Measurements from ENCODE around the gene COL5A3. TPM values are rescaled to one million over a fixed set of nuclear protein-coding genes. Genes with fewer than 3 reads are reported as not detected.
"Not testable (repeated sequence)": the region's sequence is repeated elsewhere in the genome, so short reads cannot be mapped to it uniquely, and the experiment has no call there.

The COL5A3 gene
- polyA plus RNA-seq, 1 donor = 67.4 TPM

DNA sequence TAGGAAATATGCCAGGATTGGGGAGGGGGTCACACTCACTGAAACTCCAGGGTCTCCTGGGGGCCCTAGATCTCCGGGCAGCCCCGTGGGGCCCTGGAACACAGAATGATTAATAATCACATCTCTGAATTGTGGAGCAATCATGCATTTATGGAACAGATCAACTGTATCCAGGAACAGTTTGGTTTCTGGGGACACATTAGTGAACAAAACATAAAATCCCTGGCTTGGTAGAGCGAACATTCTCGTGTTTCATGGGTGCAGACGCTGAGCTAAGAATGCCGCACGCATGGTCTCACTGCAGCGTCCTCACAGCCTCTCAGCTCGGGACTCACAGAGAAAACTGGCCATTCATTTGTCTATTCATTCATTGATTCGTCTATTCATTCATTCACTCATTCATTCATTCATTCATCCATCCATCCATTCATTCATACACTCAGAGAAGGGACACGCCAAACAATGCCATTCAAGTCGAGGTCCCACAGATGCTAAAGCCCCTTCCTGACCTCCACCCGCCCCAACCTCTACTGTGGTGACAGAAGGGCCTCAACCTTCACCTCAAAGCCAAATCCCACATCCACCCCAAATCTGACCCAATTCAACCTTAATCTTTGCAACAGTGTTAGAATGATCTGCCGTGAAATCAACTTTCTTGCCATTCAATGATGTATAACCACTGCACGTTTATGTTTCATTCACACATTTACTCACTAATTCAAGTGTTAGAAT lies 39.0 kb downstream of the COL5A3 start:
- DNase-seq (ENCODE audit: low read depth) = peak; percentile 19

DNA sequence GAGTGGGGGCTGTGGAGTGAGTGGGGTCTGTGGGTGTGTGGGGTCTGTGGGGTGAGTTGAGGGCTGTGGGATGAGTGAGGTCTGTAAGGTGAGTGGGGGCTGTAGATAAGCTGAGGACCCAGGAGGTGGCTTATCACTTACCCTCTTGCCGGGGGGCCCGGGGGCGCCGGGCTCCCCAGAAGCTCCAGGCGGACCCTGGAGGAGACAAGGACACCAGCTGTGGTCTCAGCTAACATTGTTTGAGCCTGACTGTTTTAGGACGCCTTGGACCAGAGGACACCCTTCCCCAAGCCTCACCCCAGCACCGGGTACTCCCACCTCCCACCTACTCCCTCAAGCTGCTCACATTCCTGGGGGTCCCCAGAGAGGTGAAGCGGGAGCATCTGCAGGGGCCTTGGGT lies 39.8 kb downstream of the COL5A3 start:
- DNase-seq (ENCODE audit: low read depth) = no peak

DNA sequence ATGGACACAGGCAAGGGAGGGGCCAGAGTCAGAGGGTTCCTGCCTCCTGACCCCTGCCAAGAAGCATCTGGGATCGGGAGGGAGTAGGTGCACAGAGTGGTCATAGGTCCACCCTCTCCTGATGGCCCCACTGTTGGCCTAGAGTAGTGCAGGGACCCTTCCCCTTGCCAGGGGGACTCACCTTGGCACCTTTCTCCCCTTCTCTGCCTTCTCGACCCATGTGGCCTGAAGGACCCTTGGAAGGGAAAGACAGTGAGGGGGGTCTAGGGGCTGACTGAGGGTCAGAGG lies 40.7 kb downstream of the COL5A3 start:
- DNase-seq (ENCODE audit: low read depth) = no peak

DNA sequence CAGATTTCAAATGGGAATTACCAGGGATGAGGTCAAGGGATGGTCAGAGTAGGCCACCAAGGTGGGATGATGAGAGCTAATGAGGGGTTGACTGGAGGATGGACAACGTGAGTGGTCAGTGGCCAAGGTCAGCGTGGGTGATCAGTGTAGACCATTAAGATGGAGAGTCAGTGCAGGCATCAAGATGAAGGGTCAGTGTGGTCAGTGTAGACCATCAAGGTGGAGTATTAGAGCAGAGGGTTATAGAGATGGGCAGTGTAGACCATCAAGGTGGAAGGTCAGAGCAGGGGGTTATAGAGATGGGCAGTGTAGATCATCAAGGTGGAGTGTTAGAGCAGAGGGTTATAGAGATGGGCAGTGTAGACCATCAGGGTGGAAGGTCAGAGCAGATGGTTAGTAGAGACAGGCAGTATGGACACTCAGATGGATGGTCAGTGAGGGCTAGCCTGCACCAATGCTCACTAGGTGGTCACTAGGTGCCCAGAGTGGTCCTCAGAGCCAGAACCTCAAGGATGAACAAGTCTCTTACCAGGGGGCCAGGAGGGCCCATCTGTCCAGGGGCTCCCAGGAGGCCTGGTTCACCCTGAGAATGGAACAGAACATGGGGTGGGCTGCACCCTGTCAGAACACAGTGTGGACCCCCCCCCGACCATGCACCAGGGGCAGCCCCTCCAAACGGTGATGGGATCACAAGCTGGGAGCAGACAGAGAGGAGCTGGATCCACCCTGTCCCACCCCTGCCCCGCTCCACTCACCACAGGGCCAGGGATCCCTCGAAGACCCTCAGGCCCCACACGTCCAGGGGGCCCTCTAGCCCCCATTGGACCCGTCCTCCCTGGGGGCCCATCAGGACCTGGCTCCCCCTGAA lies 41.2 kb downstream of the COL5A3 start:
- no peak for DNase-seq (ENCODE audit: low read depth)

DNA sequence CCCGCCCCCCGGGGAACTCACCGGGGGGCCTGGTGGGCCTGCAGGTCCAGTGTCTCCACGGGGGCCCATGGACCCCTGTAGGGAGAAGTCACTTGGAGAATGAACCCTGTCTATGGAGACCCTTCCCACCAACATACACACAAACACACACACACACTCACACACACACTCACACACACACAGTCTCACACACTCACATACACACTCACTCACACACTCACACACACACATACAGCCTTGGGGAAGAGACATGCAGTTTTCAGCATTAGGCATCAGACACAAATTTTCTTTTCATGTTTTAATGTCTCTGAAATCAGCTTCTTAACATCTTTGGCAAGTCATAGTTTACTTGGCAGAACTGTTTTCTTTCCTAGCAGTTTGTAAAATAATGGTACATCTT lies 43.0 kb downstream of the COL5A3 start:
- DNase-seq (ENCODE audit: low read depth) = no peak

DNA sequence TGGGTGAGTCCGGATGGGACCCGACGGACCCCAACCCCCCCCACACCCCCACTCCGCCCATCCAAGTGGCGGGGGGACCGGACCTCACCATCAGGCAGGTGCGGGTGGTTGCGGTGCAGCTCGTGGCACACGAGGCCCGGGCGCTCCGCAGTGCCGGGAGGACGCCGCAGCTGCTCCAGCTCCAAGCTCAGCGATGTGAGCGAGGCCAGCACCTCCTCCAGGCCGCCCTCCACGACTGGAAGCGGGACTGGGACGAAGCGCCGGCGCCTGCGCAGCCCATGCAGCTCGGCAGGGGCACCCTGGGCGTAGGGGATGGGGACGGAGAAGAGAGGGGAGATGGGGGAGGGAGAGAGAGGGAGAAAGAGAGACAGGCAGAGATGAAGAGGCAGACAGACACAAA lies 43.9 kb downstream of the COL5A3 start:
- no peak for DNase-seq (ENCODE audit: low read depth)

DNA sequence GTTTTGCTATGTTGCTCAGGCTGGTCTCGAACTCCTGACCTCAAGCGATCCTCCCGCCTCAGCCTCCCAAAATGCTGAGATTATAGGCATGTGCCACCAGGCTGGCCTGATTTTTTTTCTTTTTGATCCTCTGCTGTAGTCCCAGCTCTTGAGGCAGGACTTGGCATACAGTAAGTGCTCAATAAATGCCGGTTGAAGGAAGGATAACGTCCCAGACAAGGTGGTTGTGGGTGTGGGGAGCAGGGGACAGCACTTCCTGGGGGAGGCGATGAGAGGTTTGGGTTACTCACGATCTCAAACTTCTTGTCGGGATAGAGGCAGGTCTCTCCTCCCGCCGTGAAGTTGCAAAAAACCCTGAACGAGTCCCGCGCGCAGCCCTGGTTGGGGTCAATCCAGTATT lies 44.3 kb downstream of the COL5A3 start:
- no peak for DNase-seq (ENCODE audit: low read depth)

DNA sequence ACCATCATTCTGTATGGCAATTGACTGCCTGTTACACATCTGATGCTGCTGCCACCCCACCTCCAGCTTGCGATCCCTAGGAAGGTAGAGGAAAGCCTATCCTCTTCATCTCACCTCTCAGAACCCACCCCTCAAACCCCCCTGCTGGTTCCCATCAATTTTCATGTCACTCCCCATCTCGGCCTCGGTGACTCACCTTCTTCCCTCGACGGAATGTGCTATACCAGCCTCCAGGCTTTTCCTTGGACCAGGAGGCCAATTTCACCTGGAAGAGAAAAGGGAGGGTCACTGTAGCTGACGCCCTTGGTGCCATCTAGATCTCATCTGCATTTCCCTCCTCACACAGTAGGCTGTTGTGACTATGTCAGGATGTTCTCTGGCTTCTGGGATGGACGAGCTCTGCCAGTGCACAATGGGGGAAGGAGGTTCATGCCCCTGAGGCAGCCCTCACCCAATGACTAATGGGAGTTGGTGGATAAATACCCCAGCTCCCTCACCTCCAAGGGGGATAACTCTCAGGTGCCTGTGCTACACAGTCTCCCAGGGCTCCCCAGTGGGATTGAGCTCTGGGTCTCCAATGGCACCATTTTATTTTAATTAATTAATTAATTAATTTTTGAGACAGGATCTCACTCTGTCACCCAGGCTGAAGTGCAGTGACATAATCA lies 47.5 kb downstream of the COL5A3 start:
- DNase-seq (ENCODE audit: low read depth) = no peak

DNA sequence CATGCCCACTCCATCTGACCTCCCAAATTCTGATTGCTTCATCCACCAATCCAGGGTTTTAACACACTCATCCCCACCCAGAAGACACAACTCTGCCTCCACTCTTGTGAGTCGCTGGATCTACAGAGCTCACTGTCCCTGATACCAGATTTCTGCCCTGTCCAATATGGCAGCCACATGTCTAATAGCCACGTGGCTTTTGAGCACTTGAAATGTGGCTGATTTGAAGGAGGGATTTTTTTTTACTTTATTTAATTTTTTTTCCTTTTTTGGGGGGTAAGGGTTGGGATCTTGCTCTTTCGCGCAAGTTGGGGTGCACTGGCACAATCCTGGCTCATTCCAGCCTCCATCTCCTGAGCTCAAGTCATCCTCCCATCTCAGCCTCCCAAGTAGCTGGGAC lies 49.2 kb downstream of the COL5A3 start:
- DNase-seq (ENCODE audit: low read depth) = no peak

DNA sequence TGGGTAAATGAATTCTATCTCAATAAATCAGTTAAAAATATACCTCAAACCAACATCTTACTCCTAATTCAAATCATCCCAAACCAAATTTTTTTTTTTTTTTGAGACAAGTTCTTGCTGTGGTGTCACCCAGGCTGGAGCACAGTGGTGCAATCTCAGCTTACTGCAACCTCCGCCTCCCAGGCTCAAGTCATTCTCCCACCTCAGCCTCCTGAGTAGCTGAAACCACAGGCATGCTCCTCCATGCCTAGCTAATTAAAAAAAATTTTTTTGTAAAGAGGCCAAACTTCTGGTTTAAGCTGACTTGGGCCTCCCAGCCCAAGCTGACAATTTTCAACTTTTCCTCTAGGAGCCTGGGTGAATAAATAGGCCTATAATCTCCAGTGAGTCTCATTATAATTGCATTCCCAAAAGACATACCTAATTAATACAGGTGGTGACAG lies 51.9 kb downstream of the COL5A3 start:
- DNase-seq (ENCODE audit: low read depth) = no peak

DNA sequence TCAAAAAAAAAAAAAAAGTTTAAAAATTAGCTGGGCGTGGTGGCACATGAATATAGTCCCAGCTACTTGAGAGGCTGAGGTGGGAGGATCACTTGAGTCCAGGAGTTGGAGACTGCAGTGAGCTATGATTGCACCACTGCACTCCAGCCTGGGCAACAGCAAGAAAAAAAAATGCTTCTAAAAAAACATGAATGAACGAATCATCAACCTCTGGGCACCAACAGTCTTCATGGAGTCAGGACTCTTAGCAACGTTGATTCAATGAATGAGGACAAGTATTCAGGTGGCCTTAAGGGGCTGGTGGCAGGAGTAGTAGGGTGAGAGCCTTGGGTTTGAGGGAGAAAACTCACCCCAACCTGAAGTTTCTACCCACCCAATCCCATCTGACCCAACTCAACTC lies 53.3 kb downstream of the COL5A3 start:
- no peak for DNase-seq (ENCODE audit: low read depth)

DNA sequence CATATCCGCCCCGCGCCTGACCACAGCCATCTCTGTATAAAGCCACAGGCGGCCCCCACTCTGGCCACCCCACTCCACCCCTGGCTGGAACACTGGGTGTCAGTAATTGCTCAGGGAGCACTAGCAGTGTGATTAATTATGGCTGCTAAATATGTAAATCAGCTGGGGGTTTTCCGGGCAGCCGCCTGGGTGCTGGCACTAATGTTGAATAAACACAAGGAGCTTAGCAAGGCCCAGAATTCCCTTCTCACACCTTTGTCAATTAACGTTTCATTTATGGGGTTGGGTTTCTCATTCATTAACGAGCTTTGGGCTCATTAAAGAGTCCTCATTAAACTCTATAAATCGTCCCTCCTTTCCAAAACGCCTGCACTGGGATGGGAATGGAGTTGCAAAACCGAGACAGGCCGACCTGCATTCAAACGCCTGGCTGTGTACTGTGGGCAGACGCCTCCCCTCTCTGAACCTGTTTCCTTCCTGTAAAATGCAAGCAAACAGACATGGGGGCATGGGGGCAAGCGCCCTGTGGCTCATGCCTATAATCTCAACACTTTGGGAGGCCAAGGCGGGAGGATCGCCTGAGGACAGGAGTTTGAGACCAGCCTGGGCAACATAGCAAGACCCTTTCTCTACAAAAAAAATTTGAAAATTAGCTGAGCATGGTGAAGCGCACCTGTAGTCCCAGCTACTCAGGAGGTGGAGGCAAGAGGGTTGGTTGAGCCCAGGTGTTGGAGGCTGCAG lies 56.3 kb downstream of the COL5A3 start:
- no peak for DNase-seq (ENCODE audit: low read depth)

DNA sequence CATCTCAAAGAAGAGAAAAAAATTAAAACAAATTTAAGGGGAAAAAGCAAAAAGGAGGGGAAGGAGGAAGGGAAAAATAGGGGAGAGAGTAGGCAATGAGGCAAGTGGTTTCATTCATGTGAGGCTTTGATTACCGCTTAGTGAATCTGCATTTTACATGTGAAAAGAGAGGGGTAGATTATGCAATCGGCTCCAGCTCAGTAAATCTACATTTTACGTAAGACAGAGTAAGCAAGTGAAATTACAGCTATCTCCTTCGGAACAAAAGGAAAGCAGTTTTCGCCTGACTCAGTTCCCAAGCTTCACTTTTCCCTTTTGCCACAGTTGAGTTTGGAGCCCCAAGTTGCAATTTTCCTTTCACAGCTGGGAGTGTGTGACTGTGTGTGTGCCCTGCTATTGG lies 58.0 kb downstream of the COL5A3 start:
- no peak for DNase-seq (ENCODE audit: low read depth)

DNA sequence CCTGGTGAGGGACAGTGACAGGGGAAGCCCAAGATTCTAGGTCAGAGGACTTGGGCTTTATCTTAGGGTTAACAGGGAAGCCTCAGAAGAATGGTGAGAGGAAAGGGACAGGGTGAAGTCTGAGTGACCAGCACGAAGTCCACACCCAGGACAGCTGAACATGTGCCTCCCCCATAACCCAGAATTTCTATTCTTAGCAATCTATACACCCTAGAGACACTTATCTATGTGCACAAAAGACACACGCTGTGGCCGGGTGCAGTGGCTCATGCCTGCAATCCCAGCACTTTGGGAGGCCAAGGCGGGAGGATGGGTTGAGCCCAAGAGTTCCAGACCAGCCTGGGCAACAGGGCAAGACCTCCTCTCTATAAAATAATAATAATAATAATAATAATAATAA lies 62.9 kb downstream of the COL5A3 start:
- DNase-seq (ENCODE audit: low read depth) = no peak

DNA sequence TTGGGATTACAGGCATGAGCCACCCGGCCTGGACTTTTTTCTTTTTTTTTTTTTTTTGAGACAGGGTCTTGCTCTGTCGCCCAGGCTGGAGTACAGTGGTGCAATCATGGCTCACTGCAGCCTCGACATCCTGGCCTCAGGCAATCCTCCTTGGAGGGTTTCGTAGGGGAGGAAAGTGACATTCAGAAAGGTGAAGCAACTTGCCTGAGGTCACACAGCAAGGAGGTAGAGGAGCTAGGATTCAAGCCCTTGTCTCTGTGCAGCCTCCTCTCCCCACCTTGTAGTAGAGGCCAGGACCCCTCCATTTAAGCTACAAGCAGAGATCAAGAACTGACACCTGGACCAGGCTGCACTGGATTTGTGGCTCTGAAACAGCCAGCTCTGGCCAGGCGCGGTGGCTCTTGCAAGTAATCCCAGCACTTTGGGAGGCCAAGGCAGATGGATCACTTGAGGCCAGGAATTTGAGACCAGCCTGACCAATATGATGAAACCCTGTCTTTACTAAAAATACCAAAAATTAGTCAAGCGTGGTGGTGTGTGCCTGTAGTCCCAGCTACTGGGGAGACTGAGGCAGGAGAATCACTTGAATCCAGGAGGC lies 63.7 kb downstream of the COL5A3 start:
- not testable (repeated sequence) for DNase-seq (ENCODE audit: low read depth)

DNA sequence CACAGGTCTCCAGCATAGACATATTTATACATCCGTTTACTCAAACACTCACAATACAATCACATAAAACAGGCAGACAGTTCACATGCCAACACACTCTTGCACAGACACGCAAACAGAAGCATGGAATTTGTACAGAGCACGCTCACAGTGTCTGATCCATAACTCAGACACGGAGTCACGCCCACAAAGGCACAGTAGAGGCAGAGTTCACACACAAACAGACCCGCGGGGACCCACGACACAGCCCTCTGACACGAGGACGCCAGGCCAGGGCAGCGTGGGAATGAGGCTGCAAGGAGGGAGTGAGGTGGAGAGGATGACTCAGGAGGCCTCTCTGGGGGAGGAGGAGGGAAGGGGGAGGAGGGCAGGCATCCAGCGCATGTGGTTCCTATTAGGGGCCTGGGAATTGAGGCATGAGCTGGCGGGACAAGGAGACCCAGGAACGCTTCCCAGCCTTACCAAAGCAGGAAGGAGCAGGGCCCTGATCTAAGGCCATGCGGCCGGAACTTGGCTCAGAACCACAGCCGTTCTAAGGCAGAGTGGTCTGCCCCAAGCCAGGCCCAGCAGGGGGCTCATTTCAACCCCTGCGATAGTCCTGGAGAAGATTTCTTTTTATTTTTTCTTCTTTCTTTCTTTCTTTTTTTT lies 64.9 kb downstream of the COL5A3 start:
- peak; percentile 90 for DNase-seq (ENCODE audit: low read depth)

DNA sequence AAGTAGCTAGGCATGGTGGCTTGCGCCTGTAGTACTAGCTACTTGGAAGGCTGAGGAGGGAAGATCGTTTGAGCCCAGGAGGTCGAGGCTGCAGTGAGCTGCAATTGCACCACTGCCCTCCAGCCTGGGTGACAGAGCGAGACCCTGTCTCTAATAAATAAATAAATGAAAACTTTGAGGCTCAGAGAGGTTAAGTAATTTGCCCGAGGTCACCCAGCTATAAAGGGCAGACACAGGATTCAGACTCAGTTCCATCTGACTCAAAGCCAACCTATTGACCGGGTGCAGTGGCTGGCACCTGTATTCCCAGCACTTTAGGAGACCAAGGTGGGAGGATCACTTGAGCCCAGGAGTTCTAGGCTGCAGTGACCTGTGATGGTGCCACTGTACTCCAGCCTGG lies 66.6 kb downstream of the COL5A3 start:
- no peak for DNase-seq (ENCODE audit: low read depth)

DNA sequence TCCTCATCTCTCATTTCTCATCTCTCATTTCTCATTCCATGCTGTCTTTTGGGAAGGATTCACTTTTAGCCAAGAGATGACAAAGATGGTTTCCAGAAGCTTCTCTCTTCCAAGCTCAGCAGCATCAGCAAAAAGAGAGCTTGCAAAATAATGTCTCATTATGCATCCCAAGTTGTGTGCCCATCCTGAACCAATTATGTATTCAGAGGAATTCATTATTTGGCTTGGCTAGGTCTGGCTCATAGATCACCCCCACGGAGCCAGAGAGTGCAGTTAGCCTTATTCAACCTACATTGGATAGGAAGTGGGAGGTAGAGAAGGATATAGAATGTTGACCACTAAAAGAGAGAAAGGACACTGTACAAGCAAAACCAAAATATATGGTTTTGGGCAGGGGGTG lies 68.6 kb downstream of the COL5A3 start:
- no peak for DNase-seq (ENCODE audit: low read depth)

DNA sequence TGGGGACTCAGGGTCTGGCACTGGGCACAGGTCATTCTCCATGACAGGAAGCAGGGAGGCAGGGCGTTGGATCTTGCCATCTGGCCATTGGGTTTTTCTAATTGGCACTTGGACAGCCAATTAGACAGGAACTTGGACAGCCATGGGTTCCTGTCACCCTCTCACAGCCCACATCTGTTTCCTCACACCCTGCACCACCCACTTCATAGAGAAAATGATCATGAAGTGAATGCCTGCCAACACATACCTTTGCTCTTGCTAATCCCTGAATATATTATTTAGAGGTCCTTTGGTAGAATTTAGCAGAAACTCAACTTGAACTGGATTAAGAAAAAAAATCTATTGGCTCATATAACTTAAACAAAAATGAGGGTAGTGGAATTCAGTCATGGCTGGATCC lies 69.1 kb downstream of the COL5A3 start:
- DNase-seq (ENCODE audit: low read depth) = no peak

DNA sequence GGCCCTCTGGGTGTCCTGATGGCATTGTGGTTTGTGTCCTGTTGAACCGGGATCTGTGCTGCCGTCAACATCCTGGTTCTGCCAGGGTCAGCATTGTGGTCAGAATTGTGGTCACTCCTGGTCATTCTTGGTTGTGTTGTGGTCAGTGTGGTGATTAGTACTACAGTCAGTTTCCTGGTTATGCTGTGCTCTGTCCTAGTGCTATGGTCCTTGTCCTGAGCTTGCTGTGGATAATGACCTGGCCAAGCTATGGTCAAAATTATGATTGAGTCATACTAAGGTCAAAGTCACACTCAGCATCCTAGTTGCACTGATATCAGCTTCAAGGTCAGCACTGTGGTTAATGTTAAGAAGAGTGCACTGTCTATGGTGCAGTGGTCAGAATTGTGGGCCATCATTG lies 69.5 kb downstream of the COL5A3 start:
- DNase-seq (ENCODE audit: low read depth) = no peak

DNA sequence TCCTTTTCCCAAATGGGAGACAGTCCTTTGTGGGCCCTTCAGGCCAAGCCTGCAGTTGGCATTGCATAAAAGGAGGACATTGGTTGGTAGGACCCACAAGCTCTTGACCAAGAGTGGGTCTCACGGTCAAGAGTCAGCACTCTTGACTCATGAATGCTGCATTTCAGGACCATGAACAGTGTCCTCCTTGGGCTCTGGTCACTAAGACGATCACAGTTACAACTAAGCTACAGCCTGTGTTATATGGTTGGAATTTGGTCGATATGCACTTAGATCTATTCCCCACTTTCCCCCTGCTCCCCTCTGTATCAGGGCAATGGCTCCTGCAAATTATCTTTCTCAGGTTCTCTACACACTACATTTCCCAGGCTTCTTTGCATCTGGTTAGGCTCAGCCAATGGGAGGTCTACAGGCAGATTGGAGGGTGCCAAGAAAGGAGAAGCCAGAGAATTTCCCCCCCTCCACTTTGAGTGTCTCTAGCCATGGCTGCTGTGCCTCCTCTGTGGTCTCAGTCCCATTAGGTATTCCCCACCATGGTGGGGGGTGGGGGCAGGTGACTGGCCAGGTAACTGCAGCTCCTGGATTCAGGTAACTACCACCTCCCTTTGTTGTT lies 70.9 kb downstream of the COL5A3 start:
- no peak for DNase-seq (ENCODE audit: low read depth)

All from forelimb muscle (tissue), 1 donor.